CD4-positive, alpha-beta T cell (primary cell): ENCODE measurements around the gene COX19. TPM values are rescaled to one million over a fixed set of nuclear protein-coding genes. Genes with fewer than 3 reads are reported as not detected.

Experiments
- ATAC-seq: fragments of 200-7000 bp; cut with Tn5 transposase; one replicate; pipeline ENCODE4 v1.10.0; 2022; ENCODE audit warnings: mild to moderate bottlenecking; ENCODE audit not compliant: poor library complexity
- CTCF ChIA-PET: fragments of 350-600 bp; sonication (Branson Sonifier 250); formaldehyde crosslinking; loops from one replicate; lab custom pipeline; 2021; ENCODE audit warnings: antibody characterized with exemption, inconsistent platforms; lab: Charles Lee
- POLR2A ChIA-PET: fragments of 350-600 bp; sonication (Branson Sonifier 250); formaldehyde crosslinking; loops from one replicate; lab custom pipeline; 2021; ENCODE audit warnings: antibody characterized with exemption, inconsistent platforms; lab: Charles Lee
- DNase-seq, 14 experiments: peaks; one replicate each; pipeline ENCODE4 v3.0.0-alpha.2; 2013 to 2020; ENCODE audit warnings: mixed read lengths in 2 of 14
- H3K27ac ChIP-seq, 2 donors: one replicate each; pipeline versions ENCODE4 v1.5.1 to v1.7.0; 2013; ENCODE audit warnings: low read length in 2 of 2, low read depth in 1 of 2, mild to moderate bottlenecking in 1 of 2
- H3K27me3 ChIP-seq, 2 experiments: 1 replicate in 1 of 2; 2 replicates in 1 of 2; pipeline versions ENCODE4 v1.6.1 to v1.7.0; 2013; ENCODE audit warnings: low read length in 2 of 2, control low read depth in 1 of 2, mild to moderate bottlenecking in 1 of 2, moderate library complexity in 1 of 2; ENCODE audit not compliant: insufficient read depth in 2 of 2, control insufficient read depth in 1 of 2
- H3K36me3 ChIP-seq: one replicate; pipeline ENCODE4 v1.6.1; 2013; ENCODE audit warnings: low read length, control low read depth; ENCODE audit not compliant: insufficient read depth
- H3K4me1 ChIP-seq: one replicate; pipeline ENCODE4 v1.6.1; 2013; ENCODE audit warnings: low read length, control low read depth; ENCODE audit not compliant: insufficient read depth
- H3K4me3 ChIP-seq: one replicate; pipeline ENCODE4 v1.5.1; 2013; ENCODE audit warnings: mild to moderate bottlenecking, low read length, moderate library complexity
- H3K9me3 ChIP-seq, 2 experiments: 1 replicate in 1 of 2; 2 replicates in 1 of 2; pipeline versions ENCODE4 v1.6.1 to v1.7.0; 2013; ENCODE audit warnings: low read length in 2 of 2, mild to moderate bottlenecking in 2 of 2, control low read depth in 1 of 2, moderate library complexity in 1 of 2; ENCODE audit not compliant: control insufficient read depth in 1 of 2, insufficient read depth in 1 of 2
- H3K27ac Mint-ChIP-seq: one replicate; pipeline ENCODE4 v1.8.0; 2020; ENCODE audit warnings: mixed read lengths
- H3K27me3 Mint-ChIP-seq: one replicate; pipeline ENCODE4 v1.8.0; 2021; ENCODE audit warnings: mixed read lengths
- H3K36me3 Mint-ChIP-seq: one replicate; pipeline ENCODE4 v1.8.0; 2021; ENCODE audit warnings: low read depth, mixed read lengths
- H3K4me1 Mint-ChIP-seq: one replicate; pipeline ENCODE4 v1.8.0; 2021; ENCODE audit warnings: low read depth, mixed read lengths
- H3K4me3 Mint-ChIP-seq: one replicate; pipeline ENCODE4 v1.8.0; 2020; ENCODE audit warnings: mild to moderate bottlenecking, mixed read lengths
- H3K9me3 Mint-ChIP-seq: one replicate; pipeline ENCODE4 v1.8.0; 2020; ENCODE audit warnings: mixed read lengths
- intact Hi-C, 2 experiments: fragments of 100-400 bp; cut with DNase I in 1 of 2; cut with micrococcal nuclease in 1 of 2; formaldehyde crosslinking; loops; one replicate each; pipeline versions ENCODE4 v1.15.1 to v1.9.0; 2023 to 2025; cut with DNase I, micrococcal nuclease
- total RNA-seq, 174 experiments: library from RNA in 2 of 174; stranded (reverse) in 2 of 174; gene quantifications; one replicate each; pipeline ENCODE4 v1.2.3 and lab custom pipeline; 2021 to 2026
- TF ChIP-seq, protein P1 (sequence below): fragments of 200-600 bp; IDR thresholded peaks from one replicate; pipeline ENCODE4 v1.8.0; 2022; ENCODE audit warnings: antibody characterized with exemption, mild to moderate bottlenecking

COX19 gene
- total RNA-seq, 2 experiments from 2014 or later: 47.7 to 51.8 TPM

DNA sequence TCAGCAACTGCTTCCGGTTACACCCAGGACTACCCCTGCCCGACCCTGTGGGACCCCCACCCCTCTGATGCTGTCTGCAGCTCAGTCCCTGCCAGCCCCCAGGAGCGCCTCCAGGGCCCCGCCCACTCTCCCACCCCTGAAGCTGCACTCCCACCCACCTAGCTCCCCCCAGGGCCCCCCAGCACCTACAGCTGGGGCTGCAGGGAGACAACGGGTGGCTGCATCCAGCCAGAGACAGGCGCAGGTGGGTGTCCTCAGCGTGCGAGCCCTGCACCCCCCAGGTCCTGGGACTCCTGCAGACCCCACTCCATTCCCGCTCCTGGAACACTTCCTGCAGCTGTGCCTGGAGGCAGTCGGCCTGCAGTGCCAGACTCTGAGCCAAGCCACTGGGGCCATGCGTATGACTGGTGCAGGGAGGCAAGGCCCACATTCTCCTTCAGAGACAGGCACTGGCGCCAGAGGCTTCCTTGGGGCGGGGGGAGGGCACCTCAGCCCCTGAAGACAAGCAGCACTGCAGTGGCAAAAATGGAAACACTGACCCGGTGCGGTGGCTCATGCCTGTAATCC, 13.7 kb upstream of the COX19 start:
- H3K36me3 Mint-ChIP-seq: no peaks in the 10 kb centered on the region

DNA sequence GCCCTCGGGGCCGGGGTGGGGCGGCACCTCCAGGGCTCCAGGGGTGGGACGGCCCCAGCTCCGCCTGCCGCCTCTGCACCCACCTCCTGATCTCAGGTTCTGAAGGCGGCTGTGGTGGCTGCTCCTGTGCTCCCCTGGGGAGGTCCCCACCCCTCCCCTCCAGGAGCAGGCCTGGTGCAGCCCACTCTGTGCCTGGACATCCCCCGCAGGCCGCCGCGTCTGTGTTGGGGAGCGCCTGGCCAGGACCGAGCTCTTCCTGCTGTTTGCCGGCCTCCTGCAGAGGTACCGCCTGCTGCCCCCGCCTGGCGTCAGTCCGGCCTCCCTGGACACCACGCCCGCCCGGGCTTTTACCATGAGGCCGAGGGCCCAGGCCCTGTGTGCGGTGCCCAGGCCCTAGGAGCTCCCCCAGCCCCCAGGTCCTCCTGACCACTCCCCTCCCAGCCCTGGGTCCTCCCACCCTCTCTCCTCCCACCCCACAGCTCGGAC, 13.1 kb upstream of the COX19 start:
- DNase-seq: no peak
- no peaks in the 10 kb centered on the region for H3K36me3 Mint-ChIP-seq
- Histone ChIP-seq H3K4me1 (peaks cover 10% of the 10 kb centered on the region), H3K27ac (no peak overlapping the region), H3K27me3 (peaks cover 10 to 17% of the 10 kb centered on the region in 2 experiments), H3K36me3 (no peaks in the 10 kb centered on the region), H3K9me3 (peaks cover 0 to 4% of the 10 kb centered on the region in 2 experiments), H3K4me3 (no peak overlapping the region)
- intact Hi-C loops: no loop called here
- TF ChIP-seq, protein P1, sequence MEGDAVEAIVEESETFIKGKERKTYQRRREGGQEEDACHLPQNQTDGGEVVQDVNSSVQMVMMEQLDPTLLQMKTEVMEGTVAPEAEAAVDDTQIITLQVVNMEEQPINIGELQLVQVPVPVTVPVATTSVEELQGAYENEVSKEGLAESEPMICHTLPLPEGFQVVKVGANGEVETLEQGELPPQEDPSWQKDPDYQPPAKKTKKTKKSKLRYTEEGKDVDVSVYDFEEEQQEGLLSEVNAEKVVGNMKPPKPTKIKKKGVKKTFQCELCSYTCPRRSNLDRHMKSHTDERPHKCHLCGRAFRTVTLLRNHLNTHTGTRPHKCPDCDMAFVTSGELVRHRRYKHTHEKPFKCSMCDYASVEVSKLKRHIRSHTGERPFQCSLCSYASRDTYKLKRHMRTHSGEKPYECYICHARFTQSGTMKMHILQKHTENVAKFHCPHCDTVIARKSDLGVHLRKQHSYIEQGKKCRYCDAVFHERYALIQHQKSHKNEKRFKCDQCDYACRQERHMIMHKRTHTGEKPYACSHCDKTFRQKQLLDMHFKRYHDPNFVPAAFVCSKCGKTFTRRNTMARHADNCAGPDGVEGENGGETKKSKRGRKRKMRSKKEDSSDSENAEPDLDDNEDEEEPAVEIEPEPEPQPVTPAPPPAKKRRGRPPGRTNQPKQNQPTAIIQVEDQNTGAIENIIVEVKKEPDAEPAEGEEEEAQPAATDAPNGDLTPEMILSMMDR: no peak
- peaks cover 6% of the 10 kb centered on the region for H3K4me1 Mint-ChIP-seq
- ChIA-PET POLR2A (no interaction called here), CTCF (no interaction called here)
- H3K9me3 Mint-ChIP-seq: no peaks in the 10 kb centered on the region
- H3K4me3 Mint-ChIP-seq: no peak overlapping the region
- ATAC-seq: no peak
- H3K27me3 Mint-ChIP-seq: peaks cover 5% of the 10 kb centered on the region
- H3K27ac Mint-ChIP-seq: no peak overlapping the region

More for the DNA sequence above, 13.7 kb upstream of the COX19 start:
- ChIA-PET POLR2A (no interaction called here), CTCF (no interaction called here)
- intact Hi-C loops: no loop called here
- H3K4me3 Mint-ChIP-seq: no peak overlapping the region
- no peaks in the 10 kb centered on the region for H3K36me3 ChIP-seq
- H3K9me3 Mint-ChIP-seq: no peaks in the 10 kb centered on the region
- peaks cover 10 to 17% of the 10 kb centered on the region in 2 experiments for H3K27me3 ChIP-seq
- DNase-seq: no peak
- H3K27me3 Mint-ChIP-seq: peaks cover 5% of the 10 kb centered on the region
- peaks cover 12% of the 10 kb centered on the region for H3K4me1 ChIP-seq
- no peak overlapping the region for H3K4me3 ChIP-seq
- H3K9me3 ChIP-seq: peaks cover 0 to 4% of the 10 kb centered on the region in 2 experiments
- TF ChIP-seq, protein P1: no peak
- H3K4me1 Mint-ChIP-seq: peaks cover 6% of the 10 kb centered on the region
- no peak overlapping the region for H3K27ac Mint-ChIP-seq
- H3K27ac ChIP-seq: no peak overlapping the region
- ATAC-seq: no peak

DNA sequence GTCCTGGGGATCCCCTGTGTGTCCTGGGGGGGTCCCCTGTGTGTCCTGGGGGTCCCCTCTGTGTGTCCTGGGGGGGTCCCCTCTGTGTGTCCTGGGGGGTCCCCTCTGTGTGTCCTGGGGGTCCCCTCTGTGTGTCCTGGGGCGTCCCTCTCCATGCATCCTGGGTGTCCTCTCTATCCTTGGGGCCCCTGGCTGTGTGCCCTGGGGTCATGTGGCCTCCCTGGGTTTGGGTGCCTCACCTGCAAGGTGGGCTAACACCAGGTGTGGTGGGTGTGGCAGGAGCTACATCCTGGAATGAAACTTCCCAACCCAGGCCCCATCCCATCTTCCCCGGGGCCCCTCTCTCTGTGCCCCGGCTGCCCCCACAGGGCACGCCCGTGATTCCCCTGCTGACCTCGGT, 12.6 kb upstream of the COX19 start:
- ATAC-seq: no peak
- peaks cover 0 to 4% of the 10 kb centered on the region in 2 experiments for H3K9me3 ChIP-seq
- CTCF ChIA-PET: no interaction called here
- POLR2A ChIA-PET: no interaction called here
- TF ChIP-seq, protein P1: no peak
- H3K27me3 ChIP-seq: peaks cover 10 to 17% of the 10 kb centered on the region in 2 experiments
- peaks cover 4% of the 10 kb centered on the region for H3K4me1 ChIP-seq
- peaks cover under 1% of the 10 kb centered on the region for H3K4me1 Mint-ChIP-seq
- no peaks in the 10 kb centered on the region for H3K9me3 Mint-ChIP-seq
- H3K36me3 Mint-ChIP-seq: no peaks in the 10 kb centered on the region
- no peak overlapping the region for H3K27ac Mint-ChIP-seq
- H3K36me3 ChIP-seq: no peaks in the 10 kb centered on the region
- no peak overlapping the region for H3K4me3 ChIP-seq
- no peak overlapping the region for H3K4me3 Mint-ChIP-seq
- no peak for DNase-seq
- H3K27me3 Mint-ChIP-seq: peaks cover 5% of the 10 kb centered on the region
- H3K27ac ChIP-seq: no peak overlapping the region
- intact Hi-C loops: no loop called here
